K562 (cell line): Measurements from ENCODE around the gene PTPRE. TPM values are rescaled to one million over a fixed set of nuclear protein-coding genes. Genes with fewer than 3 reads are reported as not detected.

Experiments
- ATAC-seq: fragments of 200-7000 bp; cut with Tn5 transposase; 3 replicates; pipeline ENCODE4 v1.9.1; 2020; ENCODE audit warnings: moderate library complexity
- BruUV-seq: library from RNA; stranded (reverse); fragments of 400-500 nt; replicated peaks from 2 replicates; lab custom pipeline; 2021; lab: Mats Ljungman, UMichigan
- CTCF ChIA-PET: fragments of 300-600 bp; formaldehyde crosslinking; extraction: SDS; loops from one replicate; lab custom pipeline; 2021; ENCODE audit warnings: low intra/inter-chr PET ratio; lab: Yijun Ruan, JAX
- POLR2A ChIA-PET: fragments of 300-600, 350-650 bp; sonication (Branson Sonifier 250); formaldehyde crosslinking; extraction: SDS; loops from one replicate; lab custom pipeline; 2021; ENCODE audit warnings: antibody characterized with exemption, inconsistent platforms; lab: Yijun Ruan, JAX
- DNase-seq, 4 experiments: peaks; one replicate each; pipeline versions ENCODE4 v3.0.0 to v3.0.0-alpha.2; 2011 to 2018; ENCODE audit warnings: low spot score in 3 of 4, mixed read lengths in 3 of 4; ENCODE audit errors: extremely low read depth in 1 of 4
- FAIRE-seq: peaks from 2 replicates; lab custom pipeline; 2011; peaks lifted over from hg19 to GRCh38; lab: Jason Lieb, UNC
- H2AFZ ChIP-seq: 2 replicates; pipeline ENCODE4 v1.6.0; 2011; ENCODE audit warnings: low read depth, low read length, control low read depth, inconsistent platforms
- H3K27ac ChIP-seq: fragments of 200-600 bp; 3 replicates; pipeline ENCODE4 v1.8.0; 2011; ENCODE audit warnings: low read depth, mild to moderate bottlenecking, control low read depth, inconsistent platforms, low read length, moderate library complexity, mixed read lengths; ENCODE audit errors: extremely low read depth
- H3K27me3 ChIP-seq, 2 experiments: fragments of 300-600 bp in 1 of 2; 2 replicates in 1 of 2; 3 replicates in 1 of 2; pipeline versions ENCODE4 v1.6.0 to v1.8.0; 2011; ENCODE audit warnings: inconsistent platforms in 2 of 2, low read length in 2 of 2, mild to moderate bottlenecking in 1 of 2, mixed read lengths in 1 of 2, moderate library complexity in 1 of 2; ENCODE audit not compliant: control insufficient read depth in 2 of 2, insufficient read depth in 2 of 2
- H3K36me3 ChIP-seq: fragments of 300-600 bp; 3 replicates; pipeline ENCODE4 v1.8.0; 2011; ENCODE audit warnings: mild to moderate bottlenecking, low read length, inconsistent platforms; ENCODE audit not compliant: control insufficient read depth, insufficient read depth
- H3K4me1 ChIP-seq, 2 experiments: fragments of 200-600 bp in 1 of 2; replicated peaks in 1 of 2; 2 replicates in 1 of 2; 3 replicates in 1 of 2; pipeline versions ENCODE4 v1.5.1 to v1.8.0; 2011; ENCODE audit warnings: inconsistent platforms in 2 of 2, low read length in 2 of 2, mild to moderate bottlenecking in 1 of 2, mixed read lengths in 1 of 2, moderate library complexity in 1 of 2; ENCODE audit not compliant: control insufficient read depth in 2 of 2, insufficient read depth in 2 of 2
- H3K4me2 ChIP-seq: 2 replicates; pipeline ENCODE4 v1.6.1; 2011; ENCODE audit warnings: low read length, control low read depth, inconsistent platforms, mixed read lengths; ENCODE audit not compliant: insufficient read depth
- H3K4me3 ChIP-seq: fragments of 200-600 bp; sonication (generic), shearing (Covaris generic); 2 replicates; pipeline ENCODE4 v1.5.1; 2016; ENCODE audit warnings: control low read depth, inconsistent platforms
- H3K79me2 ChIP-seq: fragments of 200-600 bp; 3 replicates; pipeline ENCODE4 v1.8.0; 2011; ENCODE audit warnings: low read length, inconsistent platforms; ENCODE audit not compliant: control insufficient read depth, insufficient read depth
- H3K9ac ChIP-seq, 2 experiments: 2 replicates each; pipeline versions ENCODE4 v1.6.0 to v1.6.1; 2011; ENCODE audit warnings: low read depth in 2 of 2, low read length in 2 of 2, control low read depth in 1 of 2, inconsistent platforms in 1 of 2, mild to moderate bottlenecking in 1 of 2, mixed read lengths in 1 of 2; ENCODE audit not compliant: insufficient read depth in 1 of 2
- H3K9me1 ChIP-seq: one replicate; pipeline ENCODE4 v1.6.0; 2011; ENCODE audit warnings: inconsistent platforms, mild to moderate bottlenecking, low read length, moderate library complexity; ENCODE audit not compliant: control insufficient read depth, insufficient read depth
- H3K9me3 ChIP-seq: replicated peaks from 2 replicates; pipeline ENCODE4 v1.5.1; 2011; ENCODE audit warnings: low read depth, low read length, inconsistent platforms; ENCODE audit not compliant: control insufficient read depth, insufficient read depth
- H4K20me1 ChIP-seq: replicated peaks from 2 replicates; pipeline ENCODE4 v1.6.1; 2011; ENCODE audit warnings: low read length, inconsistent platforms, mixed read lengths; ENCODE audit not compliant: control insufficient read depth, insufficient read depth
- E2F1 ChIP-seq: sonication (generic); formaldehyde crosslinking; IDR thresholded peaks from 2 replicates; pipeline ENCODE4 v1.8.1; 2023; ENCODE audit warnings: mild to moderate bottlenecking, missing genetic modification reagents, moderate library complexity
- MCM2 ChIP-seq: fragments of 450-650 bp; IDR thresholded peaks from 2 replicates; pipeline ENCODE4 v1.6.1; 2017; ENCODE audit warnings: low read depth, mild to moderate bottlenecking
- NR2C1 ChIP-seq, 2 experiments: fragments of 450-650 bp; IDR thresholded peaks; 2 replicates each; pipeline ENCODE4 v1.6.1; 2017; ENCODE audit warnings: mild to moderate bottlenecking in 2 of 2, antibody characterized with exemption in 1 of 2, inconsistent platforms in 1 of 2, missing compliant biosample characterization in 1 of 2, missing genetic modification characterization in 1 of 2
- PHF8 ChIP-seq: fragments of 200-600 bp; sonication (generic); IDR thresholded peaks from 2 replicates; pipeline ENCODE4 v1.6.1; 2012; ENCODE audit warnings: mixed run types, mild to moderate bottlenecking, inconsistent platforms, low read length, moderate library complexity, borderline replicate concordance
- SP2 ChIP-seq: IDR thresholded peaks from 2 replicates; pipeline ENCODE4 v1.6.1; 2011; ENCODE audit warnings: mild to moderate bottlenecking, low read depth, low read length, moderate library complexity; ENCODE audit not compliant: poor library complexity, severe bottlenecking; ENCODE audit errors: extremely low read depth
- ZNF311 ChIP-seq: fragments of 250-450 bp; sonication (Bioruptor Pico); IDR thresholded peaks from 2 replicates; pipeline ENCODE4 v1.4.0; 2020; ENCODE audit warnings: mild to moderate bottlenecking, moderate library complexity
- ZNF347 ChIP-seq: fragments of 450-650 bp; formaldehyde crosslinking; IDR thresholded peaks from 2 replicates; pipeline ENCODE4 v1.4.0; 2020; ENCODE audit warnings: low read depth, mild to moderate bottlenecking, moderate library complexity
- ZNF707 ChIP-seq: fragments of 250-450 bp; sonication (Bioruptor Pico); conservative IDR thresholded peaks from 2 replicates; pipeline ENCODE4 v1.8.0; 2022; ENCODE audit warnings: inconsistent platforms, mild to moderate bottlenecking, moderate library complexity
- WGBS: fragments of 100-300 bp; shearing (Covaris generic); methylation state at CpG from one replicate; pipeline ENCODE4 v1.1.6; 2016; ENCODE audit warnings: low coverage, mixed read lengths; ENCODE audit not compliant: insufficient coverage; ENCODE audit errors: missing lambda C conversion rate; 5-methylcytosine and 5-hydroxymethylcytosine counted together
- in situ Hi-C: fragments of 300-500 bp; cut with MboI; formaldehyde crosslinking; loops from 4 replicates; pipeline ENCODE4 v1.15.0; 2018; ENCODE audit warnings: inconsistent platforms, mixed read lengths
- intact Hi-C: fragments of 100-400 bp; cut with micrococcal nuclease; formaldehyde crosslinking; loops from 2 replicates; pipeline ENCODE4 v1.14.2; 2022
- polyA plus RNA-seq, 8 experiments: library from polyadenylated mRNA; depleted of rRNA in 4 of 8; stranded (reverse) in 5 of 8; unstranded in 3 of 8; fragments of >200 nt; fragmentation: Nextera tagmentation in 2 of 8; fragmentation: Illumina TruSeq in 1 of 8; extraction: Ambion mirVana in 2 of 8; extraction: Trizol in 1 of 8; gene quantifications; 2 replicates each; pipeline versions ENCODE4 v1.2.1 to v1.2.3, GENCODE V29; 2011 to 2014; ENCODE audit warnings: inconsistent platforms in 1 of 8, missing spikeins in 1 of 8
- total RNA-seq, 7 experiments: library from RNA; depleted of rRNA in 6 of 7; stranded (reverse); fragments of >200 nt in 6 of 7; fragmentation: Illumina TruSeq in 2 of 7; extraction: Trizol in 2 of 7; gene quantifications; 2 replicates each; pipeline versions ENCODE4 v1.2.1 to v1.2.3, GENCODE V29; 2011 to 2021; ENCODE audit warnings: low replicate concordance in 1 of 7
- TF ChIP-seq, protein P1 (sequence below): fragments of 200-800 bp; sonication (Bioruptor generic); IDR thresholded peaks from 2 replicates; pipeline ENCODE4 v1.6.1; 2016; ENCODE audit warnings: missing genetic modification characterization, missing compliant biosample characterization
- TF ChIP-seq, protein P2 (sequence below): sonication (generic); formaldehyde crosslinking; IDR thresholded peaks from 2 replicates; pipeline ENCODE4 v1.8.0; 2022; ENCODE audit warnings: mild to moderate bottlenecking, missing genetic modification reagents
- TF ChIP-seq, protein P3 (sequence below): fragments of 250-450 bp; sonication (Bioruptor Pico); IDR thresholded peaks from 2 replicates; pipeline ENCODE4 v1.5.1; 2021; ENCODE audit warnings: mild to moderate bottlenecking

PTPRE gene
- total and polyA plus RNA-seq, 9 of the 15 experiments (the other 6 are each of a cell fraction or from before 2014, with no cell fraction given) = 0.01 to 0.13 (median 0.04) TPM; not detected in 4

DNA sequence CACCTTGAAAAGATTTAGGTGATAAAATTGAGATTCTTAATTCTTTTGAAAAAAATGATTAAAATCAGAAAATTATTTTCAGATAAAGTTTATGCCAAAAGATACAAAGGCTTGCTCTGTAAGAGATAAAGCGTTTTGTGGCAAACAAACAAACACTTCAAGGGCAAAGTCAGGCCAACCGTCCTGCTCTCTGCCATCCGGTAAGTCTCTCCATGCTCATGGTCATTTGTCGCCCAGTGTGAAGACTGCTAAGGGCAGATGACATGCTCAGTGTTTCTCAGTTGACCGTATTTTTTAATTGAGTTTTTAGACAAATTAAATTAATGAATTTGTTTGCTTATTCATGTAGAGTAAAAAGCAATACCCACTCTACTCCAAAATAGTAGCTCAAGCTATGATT is 60.0 kb downstream of the PTPRE start:
- no TSS peak for BruUV-seq
- no peak overlapping the region for H3K9ac ChIP-seq
- no peak for TF ChIP-seq NR2C1 (IDR thresholded peaks at IDR 0.05)
- no peak for TF ChIP-seq NR2C1 (tag; IDR thresholded peaks at IDR 0.05)
- no peak for TF ChIP-seq MCM2
- no peak for TF ChIP-seq E2F1 (CRISPR knock-in tag)
- TF ChIP-seq, protein P1, sequence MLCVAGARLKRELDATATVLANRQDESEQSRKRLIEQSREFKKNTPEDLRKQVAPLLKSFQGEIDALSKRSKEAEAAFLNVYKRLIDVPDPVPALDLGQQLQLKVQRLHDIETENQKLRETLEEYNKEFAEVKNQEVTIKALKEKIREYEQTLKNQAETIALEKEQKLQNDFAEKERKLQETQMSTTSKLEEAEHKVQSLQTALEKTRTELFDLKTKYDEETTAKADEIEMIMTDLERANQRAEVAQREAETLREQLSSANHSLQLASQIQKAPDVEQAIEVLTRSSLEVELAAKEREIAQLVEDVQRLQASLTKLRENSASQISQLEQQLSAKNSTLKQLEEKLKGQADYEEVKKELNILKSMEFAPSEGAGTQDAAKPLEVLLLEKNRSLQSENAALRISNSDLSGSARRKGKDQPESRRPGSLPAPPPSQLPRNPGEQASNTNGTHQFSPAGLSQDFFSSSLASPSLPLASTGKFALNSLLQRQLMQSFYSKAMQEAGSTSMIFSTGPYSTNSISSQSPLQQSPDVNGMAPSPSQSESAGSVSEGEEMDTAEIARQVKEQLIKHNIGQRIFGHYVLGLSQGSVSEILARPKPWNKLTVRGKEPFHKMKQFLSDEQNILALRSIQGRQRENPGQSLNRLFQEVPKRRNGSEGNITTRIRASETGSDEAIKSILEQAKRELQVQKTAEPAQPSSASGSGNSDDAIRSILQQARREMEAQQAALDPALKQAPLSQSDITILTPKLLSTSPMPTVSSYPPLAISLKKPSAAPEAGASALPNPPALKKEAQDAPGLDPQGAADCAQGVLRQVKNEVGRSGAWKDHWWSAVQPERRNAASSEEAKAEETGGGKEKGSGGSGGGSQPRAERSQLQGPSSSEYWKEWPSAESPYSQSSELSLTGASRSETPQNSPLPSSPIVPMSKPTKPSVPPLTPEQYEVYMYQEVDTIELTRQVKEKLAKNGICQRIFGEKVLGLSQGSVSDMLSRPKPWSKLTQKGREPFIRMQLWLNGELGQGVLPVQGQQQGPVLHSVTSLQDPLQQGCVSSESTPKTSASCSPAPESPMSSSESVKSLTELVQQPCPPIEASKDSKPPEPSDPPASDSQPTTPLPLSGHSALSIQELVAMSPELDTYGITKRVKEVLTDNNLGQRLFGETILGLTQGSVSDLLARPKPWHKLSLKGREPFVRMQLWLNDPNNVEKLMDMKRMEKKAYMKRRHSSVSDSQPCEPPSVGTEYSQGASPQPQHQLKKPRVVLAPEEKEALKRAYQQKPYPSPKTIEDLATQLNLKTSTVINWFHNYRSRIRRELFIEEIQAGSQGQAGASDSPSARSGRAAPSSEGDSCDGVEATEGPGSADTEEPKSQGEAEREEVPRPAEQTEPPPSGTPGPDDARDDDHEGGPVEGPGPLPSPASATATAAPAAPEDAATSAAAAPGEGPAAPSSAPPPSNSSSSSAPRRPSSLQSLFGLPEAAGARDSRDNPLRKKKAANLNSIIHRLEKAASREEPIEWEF (CRISPR knock-in tag) = no peak
- TF ChIP-seq ZNF707 = no peak
- TF ChIP-seq, protein P2, sequence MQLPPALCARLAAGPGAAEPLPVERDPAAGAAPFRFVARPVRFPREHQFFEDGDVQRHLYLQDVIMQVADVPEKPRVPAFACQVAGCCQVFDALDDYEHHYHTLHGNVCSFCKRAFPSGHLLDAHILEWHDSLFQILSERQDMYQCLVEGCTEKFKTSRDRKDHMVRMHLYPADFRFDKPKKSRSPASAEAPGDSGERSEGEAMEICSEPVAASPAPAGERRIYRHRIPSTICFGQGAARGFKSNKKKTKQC = no peak
- no peak for TF ChIP-seq SP2
- TF ChIP-seq, protein P3, sequence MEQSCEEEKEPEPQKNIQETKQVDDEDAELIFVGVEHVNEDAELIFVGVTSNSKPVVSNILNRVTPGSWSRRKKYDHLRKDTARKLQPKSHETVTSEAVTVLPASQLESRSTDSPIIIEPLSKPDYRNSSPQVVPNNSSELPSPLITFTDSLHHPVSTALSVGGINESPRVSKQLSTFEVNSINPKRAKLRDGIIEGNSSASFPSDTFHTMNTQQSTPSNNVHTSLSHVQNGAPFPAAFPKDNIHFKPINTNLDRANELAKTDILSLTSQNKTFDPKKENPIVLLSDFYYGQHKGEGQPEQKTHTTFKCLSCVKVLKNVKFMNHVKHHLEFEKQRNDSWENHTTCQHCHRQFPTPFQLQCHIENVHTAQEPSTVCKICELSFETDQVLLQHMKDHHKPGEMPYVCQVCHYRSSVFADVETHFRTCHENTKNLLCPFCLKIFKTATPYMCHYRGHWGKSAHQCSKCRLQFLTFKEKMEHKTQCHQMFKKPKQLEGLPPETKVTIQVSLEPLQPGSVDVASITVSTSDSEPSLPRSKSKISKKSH (CRISPR knock-in tag) = no peak
- TF ChIP-seq PHF8 = no peak
- TF ChIP-seq ZNF311 (CRISPR knock-in tag) = no peak
- TF ChIP-seq ZNF347 = no peak
- TF ChIP-seq, all 486 proteins: peak for 0
- DNase-seq (no peak), FAIRE-seq (no peak), ATAC-seq (no peak)
- WGBS = 2% methylated on average over 5 of the region's 5 CpGs
- Histone ChIP-seq H4K20me1 (no peaks in the 10 kb centered on the region), H2AFZ (no peak overlapping the region), H3K36me3 (no peaks in the 10 kb centered on the region), H3K9me3 (no peaks in the 10 kb centered on the region), H3K9me1 (no peaks in the 10 kb centered on the region), H3K4me1 (no peaks in the 10 kb centered on the region), H3K4me2 (no peak overlapping the region), H3K27me3 (peaks cover 0 to 5% of the 10 kb centered on the region in 2 experiments; a peak in 2 of 5 replicates), H3K27ac (no peak overlapping the region), H3K79me2 (no peaks in the 10 kb centered on the region), H3K4me3 (no peak overlapping the region)
- CTCF ChIA-PET = no interaction called here
- intact Hi-C loops (no loop called here), in situ Hi-C loops (no loop called here)
- POLR2A ChIA-PET = no interaction called here
